Activated CD4-positive, alpha-beta T cell treated with anti-CD3 and anti-CD28 coated beads, Interleukin-2, Interleukin-4, amounts not matched to agents 100 ng/mL and 50 ng/mL, durations not matched to agents 16 hours and 8 hours (primary cell): ENCODE data around the gene MIDN.

Experiments used
- DNase-seq: peaks from one replicate; pipeline ENCODE4 v3.0.0-alpha.2; 2020; ENCODE audit warnings: low spot score

Gene MIDN

DNA sequence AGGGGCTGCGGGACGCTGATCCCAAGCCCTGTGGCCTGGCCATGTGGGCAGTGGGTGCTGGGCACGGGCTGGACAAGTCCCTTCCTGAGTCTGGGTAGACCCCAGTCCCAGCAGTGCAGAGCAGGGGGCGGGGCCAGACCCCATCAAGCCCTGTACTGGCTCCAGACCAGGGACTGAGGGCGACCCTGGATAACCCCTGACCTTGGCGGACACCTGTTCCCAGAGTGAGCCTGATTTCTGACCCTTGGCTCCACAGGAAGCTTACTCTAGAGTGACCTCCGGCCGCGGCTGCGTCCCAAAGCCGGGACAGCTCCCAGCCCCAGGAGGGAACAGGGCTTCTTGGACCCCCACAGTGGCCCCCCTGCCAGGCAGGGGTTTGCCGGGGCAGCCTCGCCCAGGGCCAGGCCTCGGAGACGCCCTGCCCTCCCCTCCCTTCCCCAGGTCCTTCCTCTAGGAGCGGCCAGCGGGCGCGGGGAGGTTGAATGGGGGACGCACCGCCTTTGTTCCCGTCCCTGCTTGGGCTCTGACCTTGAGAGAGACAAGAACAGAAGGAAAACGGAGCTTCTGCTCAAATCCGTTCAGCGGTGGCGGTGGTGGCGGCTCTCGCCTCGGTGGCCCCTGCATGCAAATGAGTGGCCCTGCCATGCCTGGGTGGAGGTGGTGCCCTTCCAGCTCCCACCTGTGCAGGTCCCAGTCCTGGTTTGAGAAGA, 35.0 kb downstream of the MIDN start:
- DNase-seq: no peak

GRCh38 chr19:1283917-1284292, 35.5 kb downstream of the MIDN start:
- DNase-seq: no peak

GRCh38 chr19:1284293-1284978, 36.1 kb downstream of the MIDN start:
- no peak for DNase-seq

DNA sequence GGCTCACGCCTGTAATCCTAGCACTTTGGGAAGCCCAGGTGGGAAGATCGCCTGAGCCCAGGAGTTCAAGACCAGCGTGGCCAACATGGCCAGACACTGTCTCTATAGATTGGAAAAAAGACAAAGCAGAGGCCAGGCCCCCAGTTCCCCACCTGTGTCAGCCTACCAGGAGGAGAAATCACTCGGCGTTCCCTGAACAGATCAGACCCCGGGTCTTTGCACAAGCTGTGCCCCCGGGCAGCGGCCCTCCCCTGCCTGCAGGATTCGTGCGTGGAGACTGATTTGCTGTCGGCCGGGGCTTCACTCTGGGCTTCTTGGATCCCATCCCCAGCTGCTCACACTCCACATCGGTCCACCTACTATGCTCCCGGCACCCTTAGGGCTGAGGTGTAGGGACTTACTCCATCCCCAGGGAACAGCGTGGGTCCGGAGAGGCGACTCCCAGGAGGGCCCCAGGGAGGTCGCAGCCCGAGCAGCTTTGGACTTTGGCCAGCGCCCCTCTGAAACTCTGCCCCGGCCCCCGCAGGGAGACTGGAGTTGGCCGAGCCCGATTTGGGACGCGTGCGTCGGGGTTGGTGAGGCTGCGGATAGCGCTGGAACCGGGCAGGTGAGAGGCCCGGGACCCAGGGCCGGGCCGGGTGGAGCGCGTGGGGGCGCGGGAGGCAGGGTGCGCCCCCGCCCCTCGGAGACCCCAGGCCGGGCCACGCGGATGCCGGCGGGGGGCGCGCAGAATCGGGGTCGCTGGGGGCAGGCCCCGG, 36.8 kb downstream of the MIDN start:
- DNase-seq: no peak

- DNase-seq: no peak
Measured at GRCh38 chr19:1285737-1286360, 37.5 kb downstream of the MIDN start, which contains the start of gene EFNA2. Gene EFNA2, plus strand, starts transcription at chr19:1285873. Its CDS starts 296 bp downstream, at chr19:1286169.

- no peak for DNase-seq
Measured at GRCh38 chr19:1286487-1287353, 38.3 kb downstream of the MIDN start.

- DNase-seq: no peak
Measured at GRCh38 chr19:1287354-1288225, 39.2 kb downstream of the MIDN start.

DNA sequence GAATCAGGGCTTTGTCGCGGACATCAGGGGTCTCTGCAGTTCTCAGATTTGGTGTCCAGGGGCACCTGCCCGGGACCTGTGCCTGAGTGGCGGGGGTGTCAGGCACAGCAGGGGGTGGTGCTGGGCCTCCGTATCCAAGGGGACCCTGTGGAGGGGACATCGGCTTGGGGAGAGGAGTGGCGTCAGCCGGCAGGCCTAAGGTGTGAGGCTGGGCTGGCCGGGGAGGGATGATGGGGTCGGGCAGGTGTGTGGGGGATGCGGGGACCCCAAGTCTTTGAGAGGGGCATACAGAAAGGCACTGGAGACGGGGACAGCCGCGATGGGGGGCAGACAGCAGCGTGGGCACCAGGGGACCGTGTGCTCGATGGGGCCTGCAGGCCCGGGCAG, 39.8 kb downstream of the MIDN start:
- no peak for DNase-seq

GRCh38 chr19:1288833-1289685, 40.7 kb downstream of the MIDN start:
- DNase-seq: no peak

GRCh38 chr19:1289686-1290025, 41.3 kb downstream of the MIDN start:
- DNase-seq: no peak

- no peak for DNase-seq
Measured at GRCh38 chr19:1290196-1290702, 41.9 kb downstream of the MIDN start.

DNA sequence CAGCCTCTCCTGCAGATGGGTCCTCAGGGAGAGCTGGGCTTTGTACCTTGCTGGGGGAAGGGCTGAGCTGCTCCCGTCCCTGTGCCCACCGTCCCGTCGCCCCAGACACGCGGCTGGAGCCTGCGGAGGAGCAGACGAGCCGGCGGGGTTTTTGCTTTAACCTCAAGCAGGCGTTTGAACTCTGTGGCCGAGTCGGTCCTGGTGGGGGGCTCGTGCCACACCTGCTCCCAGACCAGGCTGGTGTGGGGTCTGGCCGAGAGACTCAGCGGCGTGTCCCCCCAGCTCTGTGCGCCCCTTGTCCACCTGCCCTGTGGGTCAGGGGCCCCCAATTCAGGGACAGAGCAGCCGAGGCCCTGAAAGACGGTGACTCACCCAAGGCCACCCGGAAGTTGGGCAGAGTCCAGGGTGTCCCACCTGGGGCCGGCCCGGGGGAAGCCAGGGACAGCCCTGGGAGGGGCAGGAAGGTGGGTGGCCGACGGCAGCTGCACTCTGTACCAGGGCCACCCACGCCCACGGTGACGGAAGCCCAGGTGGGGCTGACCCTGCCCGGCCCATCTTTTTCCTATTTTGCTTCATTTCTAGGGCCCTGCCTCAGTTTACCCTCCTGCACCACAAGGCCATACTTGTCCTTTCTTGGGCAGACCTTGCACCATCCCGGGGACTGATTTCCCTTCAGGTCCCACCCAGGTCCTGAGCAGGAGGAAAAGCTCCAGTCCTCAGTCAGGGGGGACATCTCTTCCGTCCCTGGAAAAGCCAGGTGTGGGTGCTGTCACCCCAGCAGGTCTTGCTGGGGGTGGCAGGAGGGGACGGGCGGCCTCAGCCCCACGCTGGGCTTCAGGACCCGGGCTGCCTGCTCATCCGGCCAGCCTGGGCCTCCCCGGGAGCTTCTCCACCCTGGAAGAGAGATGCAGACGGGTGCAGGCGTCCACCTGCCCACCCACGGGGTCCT, 42.6 kb downstream of the MIDN start:
- no peak for DNase-seq

DNA sequence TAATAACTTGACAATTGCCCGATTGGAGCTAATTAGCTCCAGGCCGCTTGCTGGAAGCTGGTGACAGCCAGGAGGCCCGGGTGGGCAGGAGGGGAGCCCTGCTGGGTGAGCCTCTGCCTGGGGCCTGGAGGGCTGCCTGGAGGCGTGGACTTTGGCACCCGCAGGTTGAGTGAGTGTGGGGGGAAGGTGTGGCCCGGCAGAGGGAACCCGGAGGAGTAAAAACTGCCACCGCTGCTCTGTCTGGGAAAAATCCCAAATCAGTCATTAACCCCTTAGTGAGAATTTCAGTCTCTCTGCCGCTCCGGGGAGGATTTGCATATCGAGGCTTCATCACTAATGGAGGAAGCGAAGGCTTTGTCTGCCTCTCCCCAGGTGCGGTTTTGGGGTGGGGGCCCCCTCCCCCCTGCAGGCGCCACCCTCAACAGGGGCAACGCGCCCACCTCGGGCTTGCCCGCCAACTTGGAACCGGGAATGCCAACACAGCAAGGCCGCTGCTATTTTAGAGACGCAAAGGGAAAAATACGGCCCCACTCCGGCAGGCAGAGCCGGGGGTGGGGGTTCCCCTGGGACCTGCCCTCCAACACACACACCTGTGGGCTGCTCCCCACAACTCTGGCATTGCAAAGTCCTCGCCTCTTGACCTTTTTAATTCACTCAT, 43.5 kb downstream of the MIDN start:
- DNase-seq: no peak

DNA sequence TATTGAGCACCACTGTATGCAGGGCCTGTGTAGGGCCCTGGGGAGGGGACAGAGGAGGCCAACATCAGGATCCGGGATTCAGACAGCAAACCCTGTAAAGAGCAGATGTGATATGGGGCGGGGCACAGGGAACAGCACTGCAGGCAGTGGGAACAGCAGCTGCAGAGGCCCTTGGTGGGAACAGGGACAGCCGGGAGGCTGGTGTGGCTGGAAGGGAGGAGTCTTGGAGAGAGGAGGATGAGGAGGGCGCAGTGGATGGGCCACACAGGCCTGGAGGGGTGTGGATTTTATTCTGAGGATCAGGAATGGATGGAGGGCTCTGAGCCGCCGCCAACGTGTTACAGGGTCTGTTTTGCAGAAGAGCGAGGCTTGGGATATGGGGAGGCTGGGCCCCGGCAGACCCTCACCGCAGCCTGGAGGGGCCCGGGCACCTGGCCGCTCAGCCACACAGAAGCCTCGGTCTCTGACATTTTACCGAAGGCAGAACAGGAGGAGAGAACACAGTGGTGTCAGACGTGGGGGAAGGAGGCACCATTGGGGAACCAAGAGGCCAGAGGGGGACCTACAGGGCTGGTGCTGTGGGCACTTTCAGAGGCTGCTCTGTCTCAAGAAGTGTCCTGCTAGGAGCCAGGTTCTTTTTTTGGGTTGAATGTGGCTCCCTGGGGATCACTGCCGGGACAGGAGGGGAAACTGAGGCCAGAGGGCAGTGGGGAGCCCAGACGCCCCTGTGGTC, 44.2 kb downstream of the MIDN start:
- no peak for DNase-seq

- DNase-seq: no peak
Measured at GRCh38 chr19:1293782-1294604, 45.6 kb downstream of the MIDN start.

DNA sequence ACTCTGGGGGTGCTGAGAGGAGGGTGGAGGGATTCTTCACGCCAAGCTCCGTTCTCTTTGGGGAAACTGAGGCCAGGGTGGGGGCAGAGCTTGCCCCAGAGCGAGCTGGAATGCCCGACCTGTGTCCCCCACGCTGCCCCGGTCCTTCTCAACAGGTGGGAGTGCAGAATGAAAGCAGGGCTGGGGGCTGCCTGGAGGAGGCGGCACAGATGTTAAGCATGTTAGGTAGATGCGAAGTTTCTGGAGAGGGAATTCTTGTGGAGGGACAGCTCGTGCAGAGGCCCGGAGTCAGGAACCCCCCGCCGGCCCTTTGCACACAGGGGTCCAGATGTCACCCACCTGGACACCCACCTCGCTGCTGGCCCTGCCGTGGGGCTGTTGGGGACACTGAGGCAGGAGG, 46.3 kb downstream of the MIDN start:
- DNase-seq: no peak
